ENCODE results near the gene MCF2L2. TPM values are rescaled to one million over a fixed set of nuclear protein-coding genes. Genes with fewer than 3 reads are reported as not detected.

Gene MCF2L2
- polyA plus RNA-seq, 1 donor from 2014 or later, result 9.3 TPM

DNA sequence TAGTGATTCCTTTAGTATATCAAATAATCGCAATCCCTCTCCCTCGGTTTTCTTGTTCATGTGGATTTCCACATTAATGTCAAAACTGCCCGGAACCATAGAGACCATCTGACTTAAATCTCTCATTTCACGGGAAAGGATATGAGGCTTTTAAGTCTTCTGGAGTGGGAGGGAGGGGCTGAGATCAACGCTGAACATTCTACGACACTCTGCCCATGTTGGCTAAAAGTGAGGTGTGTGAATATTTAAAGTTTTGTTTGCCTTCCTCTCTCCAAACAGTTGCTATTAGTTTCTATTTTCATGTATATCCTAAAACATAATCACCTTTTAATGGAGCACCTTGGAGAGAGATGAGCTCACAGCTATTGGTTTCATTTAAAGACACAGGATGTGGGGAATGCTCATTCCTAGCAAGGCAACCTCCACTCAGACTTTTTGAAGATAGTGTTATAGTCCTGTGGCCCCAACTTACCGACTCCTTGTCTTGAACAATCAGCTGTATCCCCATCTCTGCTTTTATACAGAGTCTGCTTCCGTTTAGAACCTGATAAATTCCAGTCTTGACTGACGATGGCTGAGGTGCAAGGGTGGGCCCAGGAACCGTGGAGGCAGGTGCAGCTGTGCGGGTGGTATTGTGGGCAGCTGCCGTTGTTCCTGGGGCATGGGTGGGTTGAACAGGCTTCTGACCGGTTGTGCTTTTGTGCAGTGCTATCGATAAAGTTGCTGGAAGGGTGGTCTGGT lies 275.0 kb downstream of the MCF2L2 start:
- Histone ChIP-seq H3K79me2 (replicated peaks; ENCODE audit: insufficient read depth, low read length) (no peaks in the 10 kb centered on the region), H3K4me3 (ENCODE audit: low read length) (no peak overlapping the region), H2AFZ (ENCODE audit: low read depth, low read length) (no peak overlapping the region), H3K4me2 (ENCODE audit: low read length) (no peak overlapping the region), H4K20me1 (ENCODE audit: insufficient read depth) (no peaks in the 10 kb centered on the region), H3K9me2 (ENCODE audit: insufficient read depth, low read length) (no peaks in the 10 kb centered on the region), H3F3A (ENCODE audit: insufficient read depth, low read length, poor library complexity, severe bottlenecking) (no peaks in the 10 kb centered on the region), H3K9ac (ENCODE audit: low read length) (no peak overlapping the region), H3K9me3 (ENCODE audit: low read length) (no peaks in the 10 kb centered on the region), H3K27ac (ENCODE audit: low read length) (no peak overlapping the region), H3K36me3 (ENCODE audit: insufficient read depth, low read length) (no peaks in the 10 kb centered on the region), H3K27me3 (ENCODE audit: insufficient read depth, low read depth, low read length) (no peaks in the 10 kb centered on the region)
- TF ChIP-seq SMC3 (conservative IDR thresholded peaks at IDR 0.05; ENCODE audit: poor library complexity) (no peak), EP300 (conservative IDR thresholded peaks at IDR 0.05; ENCODE audit: poor library complexity, severe bottlenecking) (no peak), EZH2 (IDR thresholded peaks at IDR 0.05; ENCODE audit: borderline replicate concordance, insufficient read depth, low read length, poor library complexity, severe bottlenecking) (no peak), RAD21 (conservative IDR thresholded peaks at IDR 0.05) (no peak), TAF1 (IDR thresholded peaks at IDR 0.05; ENCODE audit: low read depth) (no peak), CTCF (IDR thresholded peaks at IDR 0.05; ENCODE audit: poor library complexity, severe bottlenecking) (no peak), POLR2AphosphoS5 (IDR thresholded peaks at IDR 0.05) (no peak), MXI1 (conservative IDR thresholded peaks at IDR 0.05; ENCODE audit: poor library complexity, severe bottlenecking) (no peak)
- TF ChIP-seq, protein P1, sequence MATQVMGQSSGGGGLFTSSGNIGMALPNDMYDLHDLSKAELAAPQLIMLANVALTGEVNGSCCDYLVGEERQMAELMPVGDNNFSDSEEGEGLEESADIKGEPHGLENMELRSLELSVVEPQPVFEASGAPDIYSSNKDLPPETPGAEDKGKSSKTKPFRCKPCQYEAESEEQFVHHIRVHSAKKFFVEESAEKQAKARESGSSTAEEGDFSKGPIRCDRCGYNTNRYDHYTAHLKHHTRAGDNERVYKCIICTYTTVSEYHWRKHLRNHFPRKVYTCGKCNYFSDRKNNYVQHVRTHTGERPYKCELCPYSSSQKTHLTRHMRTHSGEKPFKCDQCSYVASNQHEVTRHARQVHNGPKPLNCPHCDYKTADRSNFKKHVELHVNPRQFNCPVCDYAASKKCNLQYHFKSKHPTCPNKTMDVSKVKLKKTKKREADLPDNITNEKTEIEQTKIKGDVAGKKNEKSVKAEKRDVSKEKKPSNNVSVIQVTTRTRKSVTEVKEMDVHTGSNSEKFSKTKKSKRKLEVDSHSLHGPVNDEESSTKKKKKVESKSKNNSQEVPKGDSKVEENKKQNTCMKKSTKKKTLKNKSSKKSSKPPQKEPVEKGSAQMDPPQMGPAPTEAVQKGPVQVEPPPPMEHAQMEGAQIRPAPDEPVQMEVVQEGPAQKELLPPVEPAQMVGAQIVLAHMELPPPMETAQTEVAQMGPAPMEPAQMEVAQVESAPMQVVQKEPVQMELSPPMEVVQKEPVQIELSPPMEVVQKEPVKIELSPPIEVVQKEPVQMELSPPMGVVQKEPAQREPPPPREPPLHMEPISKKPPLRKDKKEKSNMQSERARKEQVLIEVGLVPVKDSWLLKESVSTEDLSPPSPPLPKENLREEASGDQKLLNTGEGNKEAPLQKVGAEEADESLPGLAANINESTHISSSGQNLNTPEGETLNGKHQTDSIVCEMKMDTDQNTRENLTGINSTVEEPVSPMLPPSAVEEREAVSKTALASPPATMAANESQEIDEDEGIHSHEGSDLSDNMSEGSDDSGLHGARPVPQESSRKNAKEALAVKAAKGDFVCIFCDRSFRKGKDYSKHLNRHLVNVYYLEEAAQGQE (IDR thresholded peaks at IDR 0.05; ENCODE audit: borderline replicate concordance), result no peak

- H4K20me1 ChIP-seq (ENCODE audit: insufficient read depth), result no peaks in the 10 kb centered on the region
- no peak overlapping the region for H3K27ac ChIP-seq (ENCODE audit: low read length)
- H3K9ac ChIP-seq (ENCODE audit: low read length), result no peak overlapping the region
- no peaks in the 10 kb centered on the region for H3K27me3 ChIP-seq (ENCODE audit: insufficient read depth, low read depth, low read length)
- H3F3A ChIP-seq (ENCODE audit: insufficient read depth, low read length, poor library complexity, severe bottlenecking), result no peaks in the 10 kb centered on the region
- no peaks in the 10 kb centered on the region for H3K9me2 ChIP-seq (ENCODE audit: insufficient read depth, low read length)
- no peak overlapping the region for H3K4me2 ChIP-seq (ENCODE audit: low read length)
- H3K36me3 ChIP-seq (ENCODE audit: insufficient read depth, low read length), result no peaks in the 10 kb centered on the region
- TF ChIP-seq EP300 (conservative IDR thresholded peaks at IDR 0.05; ENCODE audit: poor library complexity, severe bottlenecking) (no peak), SMC3 (conservative IDR thresholded peaks at IDR 0.05; ENCODE audit: poor library complexity) (no peak), POLR2AphosphoS5 (IDR thresholded peaks at IDR 0.05) (no peak), CTCF (IDR thresholded peaks at IDR 0.05; ENCODE audit: poor library complexity, severe bottlenecking) (no peak), EZH2 (IDR thresholded peaks at IDR 0.05; ENCODE audit: borderline replicate concordance, insufficient read depth, low read length, poor library complexity, severe bottlenecking) (no peak), RAD21 (conservative IDR thresholded peaks at IDR 0.05) (no peak), TAF1 (IDR thresholded peaks at IDR 0.05; ENCODE audit: low read depth) (no peak), MXI1 (conservative IDR thresholded peaks at IDR 0.05; ENCODE audit: poor library complexity, severe bottlenecking) (no peak)
- TF ChIP-seq, protein P1 (IDR thresholded peaks at IDR 0.05; ENCODE audit: borderline replicate concordance), result no peak
- H2AFZ ChIP-seq (ENCODE audit: low read depth, low read length), result no peak overlapping the region
- no peaks in the 10 kb centered on the region for H3K79me2 ChIP-seq (replicated peaks; ENCODE audit: insufficient read depth, low read length)
- no peak overlapping the region for H3K4me3 ChIP-seq (ENCODE audit: low read length)
- no peaks in the 10 kb centered on the region for H3K9me3 ChIP-seq (ENCODE audit: low read length)
These were observed 276.5 kb downstream of the MCF2L2 start for GRCh38 chr3:183151821-183152351.
